CD4-positive, alpha-beta T cell treated with Interleukin-15 for 1 hour (primary cell): ENCODE results near the gene TMEM108.

Experiments used
- DNase-seq: peaks from one replicate; pipeline ENCODE4 v3.0.0-alpha.2; 2020

Gene TMEM108

DNA sequence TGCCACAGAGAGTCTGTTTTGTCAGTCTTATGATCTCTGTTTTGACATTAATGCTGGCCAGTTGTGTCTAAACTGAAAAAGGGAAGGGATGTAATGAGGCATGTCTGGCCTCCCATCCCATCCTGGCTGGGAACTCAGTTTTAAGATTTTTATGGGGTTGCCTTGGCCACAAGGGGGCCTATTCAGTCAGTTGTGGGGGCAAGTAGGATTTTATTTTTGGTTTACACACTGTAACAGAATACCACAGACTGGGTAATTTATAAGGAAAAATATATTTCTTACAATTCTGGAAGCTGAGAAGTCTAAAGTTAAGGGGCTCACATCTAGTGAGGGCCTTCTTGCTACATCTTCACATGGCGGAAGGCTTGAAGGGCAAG lies 129.8 kb downstream of the TMEM108 start:
- no peak for DNase-seq

DNA sequence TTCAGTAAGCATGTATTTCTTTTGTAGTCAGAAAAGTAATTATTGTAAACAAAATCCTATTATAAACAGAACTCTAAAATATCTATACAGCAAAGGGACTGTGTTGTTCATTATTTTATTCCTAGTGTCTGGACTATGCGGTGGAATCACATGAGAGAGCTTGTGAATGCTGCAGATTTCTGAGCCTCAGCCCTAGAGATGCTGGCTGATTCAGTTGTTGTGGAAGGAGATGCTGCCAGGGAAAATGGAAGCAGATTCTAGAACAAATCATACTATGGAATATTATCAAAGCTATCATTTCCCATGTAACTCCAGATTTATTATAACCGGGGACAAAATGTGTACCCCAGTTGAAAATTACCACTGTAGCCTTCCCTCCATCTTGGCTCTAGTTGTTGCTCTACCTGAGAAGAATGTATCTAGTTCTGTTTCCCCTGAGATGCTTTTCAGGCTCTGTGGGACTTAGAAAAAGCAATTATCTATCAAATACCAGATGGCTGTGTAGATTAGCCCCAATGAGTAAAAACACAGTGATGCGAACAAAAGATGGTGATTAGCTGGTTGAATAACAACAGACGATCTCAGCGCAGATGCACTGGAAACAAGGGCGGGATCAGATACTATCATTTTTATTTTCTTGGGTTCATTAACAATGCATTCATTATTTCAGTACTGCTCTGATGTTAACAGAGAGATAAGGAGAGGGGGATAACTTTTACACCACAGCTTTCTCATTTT lies 131.3 kb downstream of the TMEM108 start:
- no peak for DNase-seq

- DNase-seq: no peak
Observed at GRCh38 chr3:133171831-133172230, 133.6 kb downstream of the TMEM108 start.

- no peak for DNase-seq
Observed at GRCh38 chr3:133181392-133182150, 143.4 kb downstream of the TMEM108 start.

DNA sequence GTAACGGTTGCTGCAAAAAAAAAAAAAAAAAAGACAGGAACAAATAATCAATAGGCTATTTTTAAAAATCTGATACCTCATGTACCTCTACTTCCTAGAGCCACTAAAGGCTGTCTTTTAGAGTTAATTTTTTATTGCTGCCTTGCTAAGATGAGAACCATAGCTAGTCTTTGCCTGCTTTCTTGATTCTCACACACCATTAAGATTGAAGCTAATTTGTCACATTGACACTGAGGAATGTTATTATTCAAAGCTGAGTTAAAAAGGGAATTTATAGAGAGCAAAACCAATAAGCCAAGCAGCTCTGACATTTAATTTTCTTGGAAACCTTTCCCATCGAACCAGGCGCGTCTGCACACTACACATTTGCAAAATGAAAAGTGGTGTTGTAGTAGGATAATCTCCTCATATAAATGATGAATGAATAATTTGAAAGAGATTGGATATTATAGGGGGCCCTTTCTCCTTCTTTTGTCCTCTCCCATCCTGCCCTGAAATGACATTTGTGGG lies 149.7 kb downstream of the TMEM108 start:
- DNase-seq: no peak

- DNase-seq: no peak
Observed at GRCh38 chr3:133188996-133189395, 150.8 kb downstream of the TMEM108 start.

DNA sequence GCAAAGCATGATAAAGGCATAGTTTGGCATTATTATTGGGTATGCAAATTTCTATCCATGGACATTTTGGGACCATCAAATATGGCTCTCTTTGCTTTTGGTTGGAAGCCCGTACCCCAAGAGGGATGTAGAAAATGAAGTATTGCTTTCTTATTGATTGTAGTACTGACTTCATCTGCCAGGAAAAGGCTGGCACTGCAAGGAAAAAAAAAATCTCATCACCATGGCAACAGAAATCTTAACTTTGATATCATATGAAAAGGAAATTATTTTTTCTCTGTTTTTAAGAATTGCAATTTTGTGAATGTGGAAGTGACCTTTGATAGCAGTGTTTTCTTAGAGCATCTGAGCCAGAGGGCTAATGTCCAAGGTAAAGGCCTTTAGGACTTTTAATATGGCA lies 151.7 kb downstream of the TMEM108 start:
- no peak for DNase-seq

GRCh38 chr3:133191818-133192217 lies 153.6 kb downstream of the TMEM108 start:
- DNase-seq: no peak

- no peak for DNase-seq
Observed at GRCh38 chr3:133192363-133192945, 154.3 kb downstream of the TMEM108 start.

DNA sequence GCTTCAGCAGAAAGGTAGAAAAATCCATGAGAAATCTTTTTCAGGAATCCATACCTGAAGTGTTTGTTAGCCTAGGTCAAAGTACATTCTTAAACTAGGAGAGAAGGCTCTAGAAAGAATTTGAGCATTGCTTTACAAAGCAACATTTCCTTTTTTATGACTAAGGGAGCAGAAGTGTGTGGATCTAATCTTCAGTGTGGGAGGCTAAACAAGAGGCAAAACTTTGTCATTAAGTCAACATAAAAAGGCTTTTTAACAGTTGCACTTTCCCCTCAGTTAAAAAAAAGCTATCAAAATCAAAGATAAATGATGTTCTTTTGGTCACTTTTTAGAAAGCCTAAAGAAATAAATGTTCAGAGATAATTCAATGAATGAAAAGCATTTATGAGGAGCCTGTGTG lies 154.8 kb downstream of the TMEM108 start:
- DNase-seq: no peak

DNA sequence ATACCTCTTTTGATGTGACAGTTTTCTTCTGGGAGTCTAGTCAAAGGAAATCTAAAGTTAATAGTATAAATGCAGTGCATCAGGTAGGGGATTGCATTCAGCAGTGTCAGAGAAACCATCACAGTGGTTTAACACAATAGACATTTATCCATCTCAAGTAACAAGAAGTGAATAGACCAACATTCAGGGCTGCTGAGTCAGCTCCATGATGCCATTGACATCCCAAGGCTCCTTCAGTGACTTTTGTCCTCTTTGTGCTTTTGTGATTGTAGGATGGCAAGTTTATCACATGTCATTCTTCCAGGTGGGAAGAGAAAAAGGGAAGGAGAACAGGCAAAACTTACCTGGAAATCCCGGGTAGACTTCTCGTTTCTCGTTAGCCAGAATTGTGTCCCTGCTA lies 158.3 kb downstream of the TMEM108 start:
- no peak for DNase-seq

GRCh38 chr3:133197619-133198018 lies 159.4 kb downstream of the TMEM108 start:
- DNase-seq: no peak

DNA sequence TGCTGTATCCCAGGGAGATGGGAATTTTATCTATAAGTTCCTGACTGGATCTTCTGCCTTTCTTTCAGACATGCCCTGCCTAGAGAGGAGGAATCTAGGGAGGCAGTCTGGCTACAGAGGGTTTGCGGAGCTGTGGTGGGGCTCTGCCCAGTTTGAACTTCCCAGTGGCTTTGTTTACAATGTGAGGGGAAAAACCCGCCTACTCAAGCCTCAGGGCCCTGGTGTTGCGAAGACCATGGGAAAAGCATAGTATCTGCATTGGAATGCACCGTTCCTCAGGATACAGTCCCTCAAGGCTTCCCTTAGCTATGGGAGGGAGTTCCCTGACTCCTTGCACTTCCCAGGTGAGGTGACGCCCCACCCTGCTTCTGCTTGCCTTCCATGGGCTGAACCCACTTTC lies 168.7 kb downstream of the TMEM108 start:
- DNase-seq: no peak

DNA sequence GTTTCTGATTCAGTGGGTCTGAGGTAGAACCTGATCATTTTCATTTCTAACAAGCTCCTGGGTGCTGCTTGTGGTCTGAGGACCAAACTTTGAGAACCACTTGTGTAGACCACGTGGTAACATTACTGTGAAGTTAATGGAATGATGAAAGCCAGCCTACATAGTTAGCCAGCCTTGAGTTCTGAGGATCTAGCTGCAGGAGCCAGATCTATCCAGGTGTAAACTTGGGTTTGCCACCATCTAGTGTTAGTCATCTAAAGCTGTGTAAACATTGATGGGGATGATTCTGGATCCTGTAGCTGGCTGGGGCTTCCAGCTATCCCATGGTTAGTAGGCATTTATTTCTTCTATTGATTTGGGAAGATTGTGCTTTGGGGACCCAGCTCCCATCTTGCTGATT lies 170.0 kb downstream of the TMEM108 start:
- DNase-seq: no peak

DNA sequence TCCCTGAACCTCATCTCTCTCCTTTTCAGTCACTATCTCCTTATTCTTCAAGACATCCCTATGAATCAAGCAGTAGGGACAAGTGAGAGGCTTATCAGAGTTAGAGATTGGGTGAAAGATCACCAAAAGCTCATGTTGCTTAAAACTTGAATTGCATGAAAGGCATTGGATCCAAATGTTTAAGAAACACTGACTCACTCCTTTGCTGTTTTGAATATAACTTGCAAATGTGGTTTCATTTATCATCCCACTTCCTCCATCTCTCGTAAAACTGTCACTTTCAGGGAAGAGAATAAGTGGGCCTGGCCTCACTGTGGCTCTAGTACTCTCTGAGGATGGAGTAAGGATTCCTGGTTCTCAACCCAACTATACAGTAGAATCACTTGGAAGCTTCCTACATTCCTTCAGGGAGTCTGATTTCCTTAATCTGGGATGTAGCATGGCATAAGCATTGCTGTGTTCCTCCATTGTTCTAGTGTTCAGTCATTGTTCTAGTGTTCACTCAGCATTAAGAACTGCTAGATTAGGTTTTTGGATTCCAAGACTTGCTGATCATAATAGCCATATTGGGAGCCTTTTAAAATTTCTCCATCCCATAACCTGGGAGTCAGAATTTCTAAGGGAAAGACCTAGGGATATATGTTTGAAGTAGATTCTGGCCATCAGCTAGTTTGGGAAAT lies 171.8 kb downstream of the TMEM108 start:
- DNase-seq: no peak

GRCh38 chr3:133210656-133211055 lies 172.5 kb downstream of the TMEM108 start:
- DNase-seq: no peak

DNA sequence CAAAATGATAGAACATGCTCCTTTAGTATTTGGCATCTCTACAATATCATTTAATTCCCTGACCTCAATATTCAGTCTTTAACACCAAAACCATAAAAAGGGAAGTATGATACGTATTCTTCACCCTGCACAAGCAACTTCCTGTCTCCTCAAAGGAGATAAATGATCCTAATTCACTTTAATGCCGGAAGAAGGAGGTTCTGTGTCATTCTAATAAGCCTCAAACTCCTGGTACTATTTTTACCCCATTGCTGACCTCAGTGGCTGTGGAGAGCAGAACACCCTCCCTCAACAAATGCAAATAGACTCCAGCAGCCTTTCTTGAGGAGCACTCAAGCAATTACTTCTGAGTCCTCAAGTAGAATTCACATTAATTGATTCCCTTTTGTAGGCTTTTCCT lies 173.3 kb downstream of the TMEM108 start:
- DNase-seq: no peak

DNA sequence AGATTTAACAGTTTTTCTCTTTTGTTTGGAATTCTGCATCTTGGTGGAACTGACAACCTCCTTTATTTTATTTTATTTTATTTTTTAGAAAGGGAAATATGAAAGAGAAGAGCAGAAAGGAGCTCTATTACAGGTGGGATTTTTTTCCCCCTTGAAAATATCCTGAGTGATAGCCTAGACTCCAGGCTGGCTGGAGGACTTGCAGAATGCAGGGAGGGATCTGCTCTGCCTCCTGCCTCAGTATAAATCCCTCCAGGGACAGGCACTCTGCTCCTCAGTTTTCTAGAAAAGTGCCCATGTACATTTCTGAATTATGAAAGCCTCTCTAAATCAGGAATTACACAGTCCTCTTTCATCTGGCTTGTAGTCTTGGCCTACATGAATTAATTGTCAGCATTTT lies 173.7 kb downstream of the TMEM108 start:
- no peak for DNase-seq

DNA sequence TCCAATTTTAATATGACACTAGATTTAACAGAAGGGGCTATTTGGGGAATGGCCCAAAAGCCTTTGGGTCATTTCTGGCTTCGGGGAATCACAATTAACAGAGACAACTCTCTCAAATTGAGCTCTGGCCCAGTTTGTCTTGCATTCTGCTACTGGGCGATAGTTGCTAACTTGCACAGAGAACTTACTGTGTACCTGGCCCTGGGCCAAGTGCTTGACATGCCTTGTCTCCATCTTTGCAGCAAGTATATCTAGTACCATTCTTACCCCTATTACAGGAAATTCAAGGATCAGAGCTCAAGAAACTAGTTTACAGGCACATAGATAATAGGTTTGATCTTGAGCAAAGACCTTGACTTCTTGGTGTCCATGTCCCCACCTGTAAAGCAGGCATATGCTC lies 175.7 kb downstream of the TMEM108 start:
- DNase-seq: no peak

DNA sequence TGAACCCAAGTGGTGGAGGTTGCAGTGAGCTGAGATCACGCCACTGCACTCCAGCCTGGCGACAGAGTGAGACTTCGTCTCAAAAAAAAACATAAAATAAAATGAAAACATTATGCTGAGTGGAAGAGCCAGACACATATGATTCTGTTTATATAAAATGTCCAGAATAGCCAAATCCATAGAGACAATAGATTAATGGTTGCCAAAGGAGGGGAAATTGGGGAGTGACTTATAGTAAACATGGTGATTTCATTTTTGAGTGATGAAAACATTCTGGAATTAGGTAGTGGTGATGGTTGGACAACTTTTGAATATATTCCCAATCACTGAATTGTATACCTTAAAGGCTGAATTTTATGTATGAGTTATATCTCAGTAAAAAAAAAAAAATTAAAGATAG lies 189.6 kb downstream of the TMEM108 start:
- DNase-seq: no peak

- no peak for DNase-seq
Observed at GRCh38 chr3:133230195-133230594, 192.0 kb downstream of the TMEM108 start.

GRCh38 chr3:133236901-133237300 lies 198.7 kb downstream of the TMEM108 start:
- no peak for DNase-seq

GRCh38 chr3:133237380-133237779 lies 199.2 kb downstream of the TMEM108 start:
- no peak for DNase-seq
